Coronary artery (tissue), 2 donors: Measurements from ENCODE around the gene OR8D1.

Experiments used
- DNase-seq: peaks from one replicate; pipeline ENCODE4 v3.0.0-alpha.2; 2017; ENCODE audit warnings: low spot score
- H3K27ac ChIP-seq, 2 donors: fragments of 200-600 bp; sonication (generic); one replicate each; pipeline ENCODE4 v1.5.1; 2016 to 2019
- H3K4me3 ChIP-seq: fragments of 200-600 bp; sonication (generic); 2 replicates; pipeline ENCODE4 v1.5.1; 2016; ENCODE audit warnings: mild to moderate bottlenecking, moderate library complexity
- TF ChIP-seq, protein P1 (sequence below): fragments of 200-600 bp; sonication (generic); IDR thresholded peaks from one replicate; pipeline ENCODE4 v1.5.1; 2019; ENCODE audit warnings: antibody characterized with exemption

The OR8D1 gene

DNA sequence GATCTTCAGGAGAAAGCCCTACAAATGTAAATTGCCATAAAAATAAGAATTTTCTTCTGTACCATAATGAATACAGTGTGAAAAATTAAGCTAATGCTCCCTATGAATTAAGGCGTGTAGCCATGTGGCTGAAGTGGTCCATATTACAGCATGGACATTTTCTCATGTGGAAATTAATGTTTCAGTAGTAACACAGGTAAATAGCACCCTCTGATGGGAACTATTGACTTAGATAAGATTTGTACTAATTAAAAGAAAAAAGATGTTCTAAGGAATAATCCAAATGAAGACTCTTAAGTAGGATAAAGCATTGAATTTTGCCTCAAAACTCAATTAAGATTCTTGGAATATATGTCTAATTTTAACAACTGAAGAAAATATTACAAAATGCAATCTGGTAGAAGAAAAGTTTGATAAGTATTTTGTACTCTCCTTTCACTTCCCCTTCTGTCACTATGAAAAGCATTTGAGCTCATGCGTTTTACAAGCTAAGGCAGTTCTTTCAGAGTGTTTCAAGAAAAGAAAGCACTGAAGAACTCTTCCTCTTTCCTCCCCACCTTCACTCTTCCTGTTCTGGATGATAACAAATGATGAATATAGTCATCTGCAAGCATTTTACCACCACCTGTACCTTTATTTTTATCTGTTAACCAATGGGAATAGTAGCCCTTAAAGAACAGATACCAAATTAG lies 16.2 kb upstream of the OR8D1 start:
- TF ChIP-seq, protein P1, sequence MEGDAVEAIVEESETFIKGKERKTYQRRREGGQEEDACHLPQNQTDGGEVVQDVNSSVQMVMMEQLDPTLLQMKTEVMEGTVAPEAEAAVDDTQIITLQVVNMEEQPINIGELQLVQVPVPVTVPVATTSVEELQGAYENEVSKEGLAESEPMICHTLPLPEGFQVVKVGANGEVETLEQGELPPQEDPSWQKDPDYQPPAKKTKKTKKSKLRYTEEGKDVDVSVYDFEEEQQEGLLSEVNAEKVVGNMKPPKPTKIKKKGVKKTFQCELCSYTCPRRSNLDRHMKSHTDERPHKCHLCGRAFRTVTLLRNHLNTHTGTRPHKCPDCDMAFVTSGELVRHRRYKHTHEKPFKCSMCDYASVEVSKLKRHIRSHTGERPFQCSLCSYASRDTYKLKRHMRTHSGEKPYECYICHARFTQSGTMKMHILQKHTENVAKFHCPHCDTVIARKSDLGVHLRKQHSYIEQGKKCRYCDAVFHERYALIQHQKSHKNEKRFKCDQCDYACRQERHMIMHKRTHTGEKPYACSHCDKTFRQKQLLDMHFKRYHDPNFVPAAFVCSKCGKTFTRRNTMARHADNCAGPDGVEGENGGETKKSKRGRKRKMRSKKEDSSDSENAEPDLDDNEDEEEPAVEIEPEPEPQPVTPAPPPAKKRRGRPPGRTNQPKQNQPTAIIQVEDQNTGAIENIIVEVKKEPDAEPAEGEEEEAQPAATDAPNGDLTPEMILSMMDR = no peak
- no peak for DNase-seq
- no peak overlapping the region for H3K27ac ChIP-seq
- no peak overlapping the region for H3K4me3 ChIP-seq

- no peak for DNase-seq
- Histone ChIP-seq H3K4me3 (no peak overlapping the region), H3K27ac (no peak overlapping the region)
- TF ChIP-seq, protein P1 = no peak
Observed at GRCh38 chr11:124327775-124328174, 14.0 kb upstream of the OR8D1 start.

DNA sequence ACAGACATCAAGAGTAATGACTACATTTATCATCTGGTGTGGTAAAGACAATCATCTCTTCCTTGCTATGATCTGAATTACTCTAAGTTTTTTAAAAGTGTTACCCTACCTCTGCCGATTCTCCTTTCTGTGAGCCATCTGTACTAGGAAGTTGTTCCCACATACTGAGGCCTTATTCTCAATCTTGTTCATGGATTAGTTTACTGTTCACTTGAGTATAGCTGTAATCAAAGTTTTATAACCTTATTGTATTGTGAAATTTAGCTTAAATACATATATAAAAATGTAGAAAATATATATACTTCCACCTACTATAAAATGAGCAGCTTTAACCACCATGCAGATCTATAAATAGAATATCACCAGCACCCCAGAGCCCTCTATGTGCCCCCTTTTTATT lies 8.6 kb upstream of the OR8D1 start:
- Histone ChIP-seq H3K4me3 (no peak overlapping the region), H3K27ac (no peak overlapping the region)
- TF ChIP-seq, protein P1 = no peak
- DNase-seq = no peak

GRCh38 chr11:124320097-124320496 lies 6.3 kb upstream of the OR8D1 start, which contains the start of gene OR8D2:
OR8D2 (minus strand) TSS chr11:124320197; CDS start chr11:124320197, 0 bp downstream.
- H3K4me3 ChIP-seq = no peak within 1 kb of the TSS
- DNase-seq = no peak
- TF ChIP-seq, protein P1 = no peak

GRCh38 chr11:124315052-124315451 lies 1.3 kb upstream of the OR8D1 start:
- H3K4me3 ChIP-seq = no peak overlapping the region
- no peak for DNase-seq
- TF ChIP-seq, protein P1 = no peak
- H3K27ac ChIP-seq = no peak overlapping the region

More at GRCh38 chr11:124320097-124320496, 6.3 kb upstream of the OR8D1 start, which contains the start of gene OR8D2:
- H3K27ac ChIP-seq = no peak within 1 kb of the TSS

GRCh38 chr11:124313131-124313530 lies 618 bp downstream of the OR8D1 start:
- TF ChIP-seq, protein P1 = no peak
- Histone ChIP-seq H3K4me3 (no peak overlapping the region), H3K27ac (no peak overlapping the region)
- DNase-seq = no peak

GRCh38 chr11:124311670-124312069 lies 2.1 kb downstream of the OR8D1 start:
- TF ChIP-seq, protein P1 = no peak
- no peak for DNase-seq
- Histone ChIP-seq H3K4me3 (no peak overlapping the region), H3K27ac (no peak overlapping the region)
